HCT116 (cell line): ENCODE measurements around the gene MMP28. TPM values are rescaled to one million over a fixed set of nuclear protein-coding genes. Genes with fewer than 3 reads are reported as not detected.

ENCODE experiments used
- ATAC-seq: fragments of 200-7000 bp; cut with Tn5 transposase; 2 replicates; pipeline ENCODE4 v1.9.1; 2020; ENCODE audit warnings: mild to moderate bottlenecking, moderate library complexity
- BruUV-seq: library from RNA; stranded (reverse); fragments of 400-500 nt; replicated peaks from 2 replicates; lab custom pipeline; 2021; lab: Mats Ljungman, UMichigan
- CTCF ChIA-PET: fragments of 300-600 bp; sonication (Branson Sonifier 250); formaldehyde crosslinking; loops from one replicate; lab custom pipeline; 2021; ENCODE audit warnings: antibody characterized with exemption; lab: Charles Lee
- POLR2A ChIA-PET: fragments of 300-600, 350-600 bp; sonication (Branson Sonifier 250); formaldehyde crosslinking; loops from one replicate; lab custom pipeline; 2021; ENCODE audit warnings: antibody characterized with exemption; lab: Charles Lee
- RAD21 ChIA-PET, 2 experiments: fragments of 300-600 bp; sonication (Branson Sonifier 250); formaldehyde crosslinking; loops; one replicate each; lab custom pipeline; 2023; ENCODE audit warnings: low total read pairs in 2 of 2; ENCODE audit not compliant: uncharacterized antibody in 2 of 2, unreplicated experiment in 2 of 2, low non-redundant PET in 1 of 2; lab: Charles Lee
- DNase-seq: peaks from one replicate; pipeline ENCODE4 v3.0.0-alpha.2; 2010; ENCODE audit warnings: low read depth, low spot score
- H2AFZ ChIP-seq: fragments of 200-600 bp; shearing (Covaris generic), sonication (generic); 2 replicates; pipeline ENCODE4 v1.6.1; 2017; ENCODE audit warnings: low read depth, mixed run types, mixed read lengths, antibody characterized with exemption, low read length; ENCODE audit not compliant: poor library complexity, severe bottlenecking
- H3K27ac ChIP-seq: 2 replicates; pipeline ENCODE4 v1.5.1; 2012; ENCODE audit warnings: low read depth, low read length
- H3K27me3 ChIP-seq: fragments of 200-600 bp; sonication (generic); 2 replicates; pipeline ENCODE4 v1.6.1; 2016; ENCODE audit warnings: mixed run types, low read length, mixed read lengths; ENCODE audit not compliant: insufficient read depth
- H3K36me3 ChIP-seq, 2 experiments: fragments of 200-500 bp in 1 of 2; fragments of 200-600 bp in 1 of 2; sonication (Bioruptor generic) in 1 of 2; sonication (generic) in 1 of 2; 2 replicates each; pipeline versions ENCODE4 v1.5.1 to v1.6.1; 2014 to 2016; ENCODE audit warnings: low read length in 2 of 2, inconsistent platforms in 1 of 2, mixed read lengths in 1 of 2, mixed run types in 1 of 2; ENCODE audit not compliant: insufficient read depth in 2 of 2, control insufficient read depth in 1 of 2
- H3K4me1 ChIP-seq, 2 experiments: fragments of 200-600 bp in 1 of 2; sonication (generic) in 1 of 2; 2 replicates each; pipeline versions ENCODE4 v1.5.1 to v1.6.1; 2012 to 2017; ENCODE audit warnings: low read length in 2 of 2, inconsistent platforms in 1 of 2, mild to moderate bottlenecking in 1 of 2, mixed read lengths in 1 of 2, mixed run types in 1 of 2, moderate library complexity in 1 of 2; ENCODE audit not compliant: insufficient read depth in 2 of 2, control insufficient read depth in 1 of 2
- H3K4me2 ChIP-seq: fragments of 200-600 bp; sonication (generic); 2 replicates; pipeline ENCODE4 v1.6.1; 2017; ENCODE audit warnings: mixed run types, low read length, mixed read lengths
- H3K4me3 ChIP-seq, 2 experiments: fragments of 200-600 bp in 1 of 2; sonication (generic) in 1 of 2; replicated peaks in 1 of 2; 2 replicates each; pipeline ENCODE4 v1.5.1; 2011 to 2016; ENCODE audit warnings: low read length in 2 of 2, control low read depth in 1 of 2, low read depth in 1 of 2, mild to moderate bottlenecking in 1 of 2, mixed read lengths in 1 of 2, mixed run types in 1 of 2
- H3K79me2 ChIP-seq: fragments of 200-600 bp; sonication (generic); 2 replicates; pipeline ENCODE4 v1.6.1; 2017; ENCODE audit warnings: mild to moderate bottlenecking, mixed run types, low read length, moderate library complexity, mixed read lengths; ENCODE audit not compliant: insufficient read depth
- H3K9ac ChIP-seq: fragments of 200-600 bp; sonication (generic); 2 replicates; pipeline ENCODE4 v1.6.1; 2016; ENCODE audit warnings: low read length, mixed read lengths
- H3K9me2 ChIP-seq: fragments of 200-600 bp; sonication (generic), shearing (Covaris generic); 2 replicates; pipeline ENCODE4 v1.6.1; 2017; ENCODE audit warnings: mixed run types, mild to moderate bottlenecking, moderate library complexity; ENCODE audit not compliant: insufficient read depth
- H3K9me3 ChIP-seq, 2 experiments: fragments of 200-500 bp in 1 of 2; fragments of 200-600 bp in 1 of 2; sonication (Bioruptor generic) in 1 of 2; sonication (generic) in 1 of 2; 2 replicates each; pipeline ENCODE4 v1.6.1; 2014 to 2017; ENCODE audit warnings: low read length in 2 of 2, mixed read lengths in 2 of 2, inconsistent platforms in 1 of 2, low read depth in 1 of 2, mild to moderate bottlenecking in 1 of 2, mixed run types in 1 of 2, moderate library complexity in 1 of 2; ENCODE audit not compliant: control insufficient read depth in 1 of 2, insufficient read depth in 1 of 2
- H4K20me1 ChIP-seq: fragments of 200-600 bp; sonication (generic), shearing (Covaris generic); 2 replicates; pipeline ENCODE4 v1.6.1; 2017; ENCODE audit warnings: mixed run types, mild to moderate bottlenecking, moderate library complexity; ENCODE audit not compliant: insufficient read depth
- ATF3 ChIP-seq: IDR thresholded peaks from 2 replicates; pipeline ENCODE4 v1.6.1; 2012
- CEBPB ChIP-seq: IDR thresholded peaks from 2 replicates; pipeline ENCODE4 v1.6.1; 2012; ENCODE audit warnings: low read depth
- CTCF ChIP-seq, 3 experiments: fragments of 200-600 bp in 1 of 3; sonication (generic) in 1 of 3; IDR thresholded peaks in 2 of 3; conservative IDR thresholded peaks in 1 of 3; 2 replicates each; pipeline ENCODE4 v1.5.1; 2012 to 2017; ENCODE audit warnings: low read depth in 2 of 3, low read length in 2 of 3, antibody characterized with exemption in 1 of 3, borderline replicate concordance in 1 of 3, control low read depth in 1 of 3, mild to moderate bottlenecking in 1 of 3, mixed read lengths in 1 of 3, mixed run types in 1 of 3, moderate library complexity in 1 of 3; ENCODE audit not compliant: insufficient read depth in 1 of 3
- ELF1 ChIP-seq: IDR thresholded peaks from 2 replicates; pipeline ENCODE4 v1.6.1; 2012; ENCODE audit warnings: low read depth, borderline replicate concordance
- EZH2 ChIP-seq: fragments of 200-600 bp; sonication (generic); IDR thresholded peaks from 2 replicates; pipeline ENCODE4 v1.6.1; 2017; ENCODE audit warnings: antibody characterized with exemption, mixed run types
- EZH2phosphoT487 ChIP-seq: fragments of 200-600 bp; IDR thresholded peaks from 2 replicates; pipeline ENCODE4 v1.6.1; 2018; ENCODE audit warnings: antibody characterized with exemption, borderline replicate concordance
- FOSL1 ChIP-seq: IDR thresholded peaks from 2 replicates; pipeline ENCODE4 v1.6.1; 2012; ENCODE audit warnings: low read depth
- JUND ChIP-seq: IDR thresholded peaks from 2 replicates; pipeline ENCODE4 v1.6.1; 2012
- MAX ChIP-seq: IDR thresholded peaks from 2 replicates; pipeline ENCODE4 v1.6.1; 2012
- POLR2A ChIP-seq: IDR thresholded peaks from 2 replicates; pipeline ENCODE4 v1.7.0; 2011; ENCODE audit warnings: borderline replicate concordance; ENCODE audit not compliant: insufficient read depth, insufficient read length; ENCODE audit errors: extremely low read depth
- RAD21 ChIP-seq: IDR thresholded peaks from 2 replicates; pipeline ENCODE4 v1.6.1; 2012; ENCODE audit warnings: low read depth, mild to moderate bottlenecking
- SIN3A ChIP-seq: IDR thresholded peaks from 2 replicates; pipeline ENCODE4 v1.6.1; 2012; ENCODE audit warnings: low read depth
- SP1 ChIP-seq: IDR thresholded peaks from 2 replicates; pipeline ENCODE4 v1.6.1; 2012; ENCODE audit warnings: low read depth
- SRF ChIP-seq: IDR thresholded peaks from 2 replicates; pipeline ENCODE4 v1.6.1; 2012; ENCODE audit warnings: low read depth
- TCF7L2 ChIP-seq: IDR thresholded peaks from 2 replicates; pipeline ENCODE4 v1.7.0; 2011; ENCODE audit warnings: borderline replicate concordance, inconsistent platforms; ENCODE audit not compliant: insufficient read depth, insufficient read length; ENCODE audit errors: extremely low read depth
- YY1 ChIP-seq: IDR thresholded peaks from 2 replicates; pipeline ENCODE4 v1.6.1; 2011; ENCODE audit warnings: low read length, low read depth, moderate library complexity, mild to moderate bottlenecking; ENCODE audit not compliant: insufficient replicate concordance; ENCODE audit errors: extremely low read depth
- ZBTB33 ChIP-seq: IDR thresholded peaks from 2 replicates; pipeline ENCODE4 v1.6.1; 2011; ENCODE audit warnings: mild to moderate bottlenecking, low read length, moderate library complexity; ENCODE audit not compliant: insufficient replicate concordance; ENCODE audit errors: extremely low read depth
- ZFX ChIP-seq: fragments of 450-650 bp; IDR thresholded peaks from 2 replicates; pipeline ENCODE4 v1.6.1; 2017
- ZNF274 ChIP-seq: fragments of 200-500 bp; sonication (Bioruptor generic); IDR thresholded peaks from 2 replicates; pipeline ENCODE4 v1.6.1; 2014; ENCODE audit warnings: mild to moderate bottlenecking, low read depth, low read length, inconsistent platforms
- intact Hi-C: fragments of 100-400 bp; cut with micrococcal nuclease; formaldehyde crosslinking; loops from 2 replicates; pipeline ENCODE4 v1.10.0; 2022
- total RNA-seq: library from RNA; stranded (reverse); gene quantifications from one replicate; pipeline ENCODE4 v1.2.1, GENCODE V29; 2021; ENCODE audit not compliant: unreplicated experiment

MMP28 gene
- total RNA-seq, 1 experiment from 2014 or later = 2.6 TPM

- Histone ChIP-seq H3K27me3 (no peaks in the 10 kb centered on the region), H3K79me2 (peaks cover 74% of the 10 kb centered on the region), H3K4me3 (no peak overlapping the region), H3K4me1 (peaks cover 22 to 30% of the 10 kb centered on the region in 2 experiments), H3K36me3 (peaks cover 4 to 13% of the 10 kb centered on the region in 2 experiments; a peak in 3 of 4 replicates), H3K9ac (no peak overlapping the region), H2AFZ (no peak overlapping the region), H3K9me2 (no peaks in the 10 kb centered on the region), H3K4me2 (no peak overlapping the region; the same call in 1 of the 2 replicates), H3K9me3 (no peaks in the 10 kb centered on the region), H3K27ac (no peak overlapping the region), H4K20me1 (peaks cover 44% of the 10 kb centered on the region)
- intact Hi-C loops = no loop called here
- ATAC-seq = no peak
- RAD21 ChIA-PET = no interaction called here
- no peak for DNase-seq
- POLR2A ChIA-PET = interaction anchor here (0.6 kb wide), 1 partner anchor 222 kb away, joined by 3 read pairs; no protein-coding TSS in a partner anchor
- TF ChIP-seq SRF (no peak), YY1 (no peak), ZBTB33 (no peak), POLR2A (no peak), CTCF (IDR thresholded peaks at IDR 0.05 in 2 of 3, conservative IDR thresholded peaks at IDR 0.05 in 1 of 3; ENCODE audit: borderline replicate concordance in 1 of 3, insufficient read depth in 1 of 3, low read depth in 2 of 3, low read length in 2 of 3) (no peak), ZFX (no peak), ELF1 (no peak), JUND (no peak), ZNF274 (no peak), TCF7L2 (no peak), FOSL1 (no peak), MAX (no peak), EZH2 (no peak), SIN3A (no peak), EZH2phosphoT487 (no peak), SP1 (no peak), CEBPB (no peak), RAD21 (no peak), ATF3 (no peak)
- CTCF ChIA-PET = interaction anchor here (1.1 kb wide), 1 partner anchor 48 kb away, joined by 4 read pairs; no protein-coding TSS in a partner anchor
- no TSS peak for BruUV-seq
Observed at GRCh38 chr17:35811759-35812158, 16.3 kb upstream of the MMP28 start.
